Large intestine (tissue), 3 donors: ENCODE results near the gene MSL3. TPM values are rescaled to one million over a fixed set of nuclear protein-coding genes. Genes with fewer than 3 reads are reported as not detected.
A peak's percentile ranks its signal among the peaks of the same experiment; 100 is the strongest.

ENCODE experiments used
- DNase-seq, 2 donors: peaks; one replicate each; pipeline versions ENCODE4 v3.0.0 to v3.0.0-alpha.2; 2013
- H3K27ac ChIP-seq: one replicate; pipeline ENCODE4 v1.5.1; 2013; ENCODE audit warnings: low read length
- H3K27me3 ChIP-seq: 2 replicates; pipeline ENCODE4 v1.6.1; 2013; ENCODE audit warnings: low read length; ENCODE audit not compliant: control insufficient read depth, insufficient read depth
- H3K36me3 ChIP-seq: 2 replicates; pipeline ENCODE4 v1.6.1; 2013; ENCODE audit warnings: low read length; ENCODE audit not compliant: control insufficient read depth, insufficient read depth
- H3K4me1 ChIP-seq: one replicate; pipeline ENCODE4 v1.6.1; 2013; ENCODE audit warnings: low read length; ENCODE audit not compliant: control insufficient read depth, insufficient read depth
- H3K4me3 ChIP-seq: one replicate; pipeline ENCODE4 v1.5.1; 2013; ENCODE audit warnings: low read length
- H3K9me3 ChIP-seq: one replicate; pipeline ENCODE4 v1.6.1; 2013; ENCODE audit warnings: mild to moderate bottlenecking, low read depth, low read length, moderate library complexity; ENCODE audit not compliant: control insufficient read depth
- WGBS: methylation state at CpG from one replicate; pipeline ENCODE4 v1.1.5; 2013; ENCODE audit warnings: low lambda C conversion rate; ENCODE audit not compliant: insufficient coverage; 5-methylcytosine and 5-hydroxymethylcytosine counted together
- polyA plus RNA-seq: library from polyadenylated mRNA; unstranded; fragments of 120-200 nt; gene quantifications from one replicate; pipeline ENCODE4 v1.2.1, GENCODE V29; 2013

The MSL3 gene
- polyA plus RNA-seq, 1 donor = 24.5 TPM

GRCh38 chrX:11781734-11782370 lies 23.8 kb downstream of the MSL3 start:
- Histone ChIP-seq H3K36me3 (no peaks in the 10 kb centered on the region), H3K27me3 (no peaks in the 10 kb centered on the region)
- whole genome bisulfite sequencing = no CpG with 5 or more reads among the region's 3 CpGs

DNA sequence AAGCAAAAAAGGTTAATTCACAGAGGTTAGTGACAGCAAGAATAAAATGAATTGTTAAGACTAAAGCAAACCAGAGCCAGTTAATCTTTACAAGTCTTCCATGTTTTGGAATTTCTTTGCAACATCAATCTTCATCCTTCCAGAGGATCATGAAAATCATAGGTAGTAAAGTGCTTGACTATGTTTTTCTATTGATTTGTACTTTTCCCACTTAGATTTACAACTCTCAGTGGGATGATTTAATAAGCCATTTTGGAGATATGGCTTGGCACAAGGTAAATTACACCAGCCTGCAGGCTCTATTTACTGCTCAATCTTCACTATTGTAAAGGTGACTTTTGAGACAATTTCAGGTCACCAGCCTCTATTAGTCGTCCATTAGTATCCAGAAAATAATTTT lies 26.5 kb downstream of the MSL3 start:
- no CpG with 5 or more reads among the region's 1 CpG for WGBS
- H3K9me3 ChIP-seq = no peaks in the 10 kb centered on the region
- no peak for DNase-seq
- no peak overlapping the region for H3K27ac ChIP-seq
- H3K4me1 ChIP-seq = no peaks in the 10 kb centered on the region
- no peaks in the 10 kb centered on the region for H3K36me3 ChIP-seq
- no peak overlapping the region for H3K4me3 ChIP-seq
- H3K27me3 ChIP-seq = no peaks in the 10 kb centered on the region

More at GRCh38 chrX:11781734-11782370, 23.8 kb downstream of the MSL3 start:
- no peak for DNase-seq
- H3K4me3 ChIP-seq = no peak overlapping the region
- H3K27ac ChIP-seq = no peak overlapping the region
- H3K9me3 ChIP-seq = no peaks in the 10 kb centered on the region
- H3K4me1 ChIP-seq = no peaks in the 10 kb centered on the region

- no peak overlapping the region for H3K27ac ChIP-seq
- no peaks in the 10 kb centered on the region for H3K27me3 ChIP-seq
- no peak for DNase-seq
- no peaks in the 10 kb centered on the region for H3K9me3 ChIP-seq
- WGBS = no CpG with 5 or more reads among the region's 5 CpGs
- H3K4me1 ChIP-seq = no peaks in the 10 kb centered on the region
- no peaks in the 10 kb centered on the region for H3K36me3 ChIP-seq
- H3K4me3 ChIP-seq = no peak overlapping the region
Observed at GRCh38 chrX:11786862-11787261, 28.8 kb downstream of the MSL3 start.

DNA sequence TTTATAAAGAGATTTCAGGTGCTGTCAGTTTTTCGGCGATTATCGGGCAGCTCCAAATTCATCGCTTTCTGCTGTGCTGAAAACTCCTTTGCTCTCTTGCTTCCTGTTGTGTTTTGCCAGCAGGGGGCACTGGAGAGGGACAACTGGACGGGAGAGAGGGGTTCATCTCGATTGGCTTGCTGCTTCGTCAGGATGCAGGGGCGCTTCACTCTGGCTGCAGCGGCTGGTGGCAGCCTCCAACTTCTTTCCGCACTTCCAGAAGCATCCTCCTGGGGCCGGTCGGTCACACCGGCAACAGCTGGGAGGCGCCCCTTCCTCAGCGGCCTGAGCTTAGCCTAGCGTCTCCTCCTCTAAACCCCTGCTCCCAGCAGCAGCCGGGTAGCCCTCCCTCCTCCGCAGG lies 29.5 kb downstream of the MSL3 start:
- peak in 1 of 2 donors; percentile 5 for DNase-seq
- 20% methylated on average over 2 of the region's 18 CpGs for WGBS
- Histone ChIP-seq H3K9me3 (no peaks in the 10 kb centered on the region), H3K27ac (no peak overlapping the region), H3K4me1 (no peaks in the 10 kb centered on the region), H3K4me3 (peak overlapping the region; percentile 1), H3K27me3 (no peaks in the 10 kb centered on the region), H3K36me3 (no peaks in the 10 kb centered on the region)

GRCh38 chrX:11789809-11790208 lies 31.8 kb downstream of the MSL3 start:
- no peak for DNase-seq
- H3K9me3 ChIP-seq = no peaks in the 10 kb centered on the region
- H3K36me3 ChIP-seq = no peaks in the 10 kb centered on the region
- no peaks in the 10 kb centered on the region for H3K4me1 ChIP-seq
- no peak overlapping the region for H3K4me3 ChIP-seq
- WGBS = no CpG with 5 or more reads among the region's 1 CpG
- no peaks in the 10 kb centered on the region for H3K27me3 ChIP-seq
- H3K27ac ChIP-seq = no peak overlapping the region

- no peak overlapping the region for H3K4me3 ChIP-seq
- no peaks in the 10 kb centered on the region for H3K36me3 ChIP-seq
- H3K27me3 ChIP-seq = no peaks in the 10 kb centered on the region
- no peak for DNase-seq
- H3K9me3 ChIP-seq = no peaks in the 10 kb centered on the region
- H3K4me1 ChIP-seq = no peaks in the 10 kb centered on the region
- no peak overlapping the region for H3K27ac ChIP-seq
Observed at GRCh38 chrX:11791090-11791489, 33.1 kb downstream of the MSL3 start.

GRCh38 chrX:11791537-11791936 lies 33.5 kb downstream of the MSL3 start:
- no CpG with 5 or more reads among the region's 1 CpG for WGBS

GRCh38 chrX:11792461-11793421 lies 34.7 kb downstream of the MSL3 start:
- Histone ChIP-seq H3K36me3 (no peaks in the 10 kb centered on the region), H3K4me3 (no peak overlapping the region), H3K27ac (no peak overlapping the region), H3K9me3 (no peaks in the 10 kb centered on the region), H3K27me3 (no peaks in the 10 kb centered on the region), H3K4me1 (no peaks in the 10 kb centered on the region)
- WGBS = no CpG with 5 or more reads among the region's 8 CpGs
- no peak for DNase-seq

More at GRCh38 chrX:11791537-11791936, 33.5 kb downstream of the MSL3 start:
- Histone ChIP-seq H3K4me1 (no peaks in the 10 kb centered on the region), H3K36me3 (no peaks in the 10 kb centered on the region), H3K4me3 (no peak overlapping the region), H3K9me3 (no peaks in the 10 kb centered on the region), H3K27me3 (no peaks in the 10 kb centered on the region), H3K27ac (no peak overlapping the region)
- DNase-seq = no peak

DNA sequence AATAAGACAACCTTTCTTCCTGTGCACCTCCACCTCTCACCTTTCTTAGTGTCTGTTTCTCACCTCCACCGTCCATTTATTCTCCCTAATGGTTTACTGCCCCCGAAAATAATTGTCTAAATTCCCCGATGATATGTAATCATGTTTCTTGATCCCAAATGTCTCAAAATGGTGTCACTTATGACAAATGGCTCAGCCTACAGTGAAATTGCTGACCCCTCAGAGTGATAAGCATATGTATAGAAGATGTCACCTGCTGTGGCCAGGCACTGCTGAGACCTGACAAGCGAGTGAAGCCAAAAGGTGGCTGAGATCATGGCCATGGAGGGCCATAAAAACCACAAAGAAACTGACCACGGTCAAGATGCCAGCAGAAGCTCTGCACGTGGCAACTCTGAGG lies 35.7 kb downstream of the MSL3 start:
- H3K9me3 ChIP-seq = no peaks in the 10 kb centered on the region
- no peak overlapping the region for H3K4me3 ChIP-seq
- no peak overlapping the region for H3K27ac ChIP-seq
- no peaks in the 10 kb centered on the region for H3K4me1 ChIP-seq
- no CpG with 5 or more reads among the region's 6 CpGs for WGBS
- no peaks in the 10 kb centered on the region for H3K36me3 ChIP-seq
- DNase-seq = no peak
- no peaks in the 10 kb centered on the region for H3K27me3 ChIP-seq

DNA sequence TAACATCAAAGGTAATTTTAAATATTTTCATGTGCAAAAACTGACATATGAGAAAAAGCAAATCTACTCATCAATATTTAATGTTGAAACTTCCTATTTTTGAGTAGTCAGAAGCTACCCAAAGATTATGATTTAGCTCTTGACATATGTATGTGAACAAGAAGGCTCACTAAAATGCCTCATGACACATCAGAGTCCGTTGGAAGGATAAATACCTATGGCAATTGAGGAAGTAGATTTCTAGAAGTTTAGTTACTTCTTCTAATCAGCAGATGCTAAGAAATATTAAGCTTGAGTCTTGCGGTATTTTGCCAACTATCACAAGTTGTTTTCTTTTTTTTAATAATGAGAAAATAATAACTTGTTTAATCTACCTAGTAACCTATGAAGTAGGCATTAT lies 55.3 kb downstream of the MSL3 start:
- no peak for DNase-seq
- WGBS = no CpG with 5 or more reads among the region's 2 CpGs
- Histone ChIP-seq H3K27ac (no peak overlapping the region), H3K9me3 (no peaks in the 10 kb centered on the region), H3K4me1 (no peaks in the 10 kb centered on the region), H3K36me3 (no peaks in the 10 kb centered on the region), H3K27me3 (no peaks in the 10 kb centered on the region), H3K4me3 (no peak overlapping the region)
